Upper lobe of left lung (tissue), 4 donors: Measurements from ENCODE around the gene DRGX.

ENCODE experiments used
- CTCF ChIP-seq, 6 experiments: fragments of 450-650 bp in 4 of 6; fragments of 200-600 bp in 2 of 6; sonication (generic) in 2 of 6; IDR thresholded peaks; one replicate each; pipeline ENCODE4 v1.5.1; 2016 to 2019; ENCODE audit warnings: antibody characterized with exemption in 6 of 6
- EP300 ChIP-seq, 4 donors: sonication (generic); formaldehyde crosslinking; IDR thresholded peaks; one replicate each; pipeline ENCODE4 v1.5.1; 2017; ENCODE audit warnings: antibody characterized with exemption in 4 of 4, control low read depth in 2 of 4
- POLR2A ChIP-seq, 4 donors: fragments of 450-650 bp; IDR thresholded peaks; one replicate each; pipeline ENCODE4 v1.5.1; 2016 to 2017; ENCODE audit warnings: antibody characterized with exemption in 4 of 4, mild to moderate bottlenecking in 2 of 4
- POLR2AphosphoS5 ChIP-seq, 2 donors: sonication (generic); formaldehyde crosslinking; IDR thresholded peaks; one replicate each; pipeline ENCODE4 v1.5.1; 2017; ENCODE audit warnings: antibody characterized with exemption in 2 of 2

DNA sequence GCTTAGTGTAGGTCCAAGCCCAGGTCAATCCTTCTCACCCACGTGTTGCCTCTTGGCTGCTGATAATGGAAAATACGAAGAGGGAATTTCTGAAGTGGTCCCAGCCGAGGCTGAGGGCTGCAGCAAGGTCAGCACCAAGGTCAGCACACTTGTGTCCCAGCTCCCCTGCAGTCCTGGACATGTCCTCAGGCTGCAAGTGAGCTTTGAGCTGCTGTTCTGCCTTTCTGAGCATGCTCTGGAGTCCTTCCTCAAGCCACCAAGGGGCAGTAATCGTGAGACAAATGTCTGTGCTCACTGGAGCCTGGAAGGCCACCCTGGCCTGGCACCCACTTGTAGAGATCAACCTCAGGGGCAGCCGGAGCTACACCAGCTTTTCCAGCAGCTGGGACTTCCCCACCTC is 28.3 kb downstream of the DRGX start:
- TF ChIP-seq POLR2AphosphoS5 (IDR thresholded peaks at IDR 0.05) (no peak), CTCF (IDR thresholded peaks at IDR 0.05) (no peak), POLR2A (IDR thresholded peaks at IDR 0.05) (no peak), EP300 (IDR thresholded peaks at IDR 0.05) (no peak)
